ENCODE measurements around the gene LRBA. TPM values are rescaled to one million over a fixed set of nuclear protein-coding genes. Genes with fewer than 3 reads are reported as not detected.

The LRBA gene
- total RNA-seq, 6 experiments from 2014 or later: 13.6 to 17.6 (median 15.0) TPM

GRCh38 chr4:150818661-150819060, 196.4 kb downstream of the LRBA start:
- no peak for TF ChIP-seq CTCF (IDR thresholded peaks at IDR 0.05)
- Mint-ChIP-seq H3K27me3 (ENCODE audit: insufficient read depth) (no peaks in the 10 kb centered on the region), H3K9me3 (no peaks in the 10 kb centered on the region), H3K4me1 (ENCODE audit: low read depth) (peaks cover 22% of the 10 kb centered on the region), H3K4me3 (no peak overlapping the region), H3K27ac (no peak overlapping the region), H3K36me3 (ENCODE audit: low read depth) (no peaks in the 10 kb centered on the region)
- no peak for DNase-seq

- H3K27ac Mint-ChIP-seq: no peak overlapping the region
- DNase-seq: no peak
Measured at GRCh38 chr4:150817804-150818528, 197.1 kb downstream of the LRBA start.

GRCh38 chr4:150817017-150817416, 198.1 kb downstream of the LRBA start:
- TF ChIP-seq CTCF (IDR thresholded peaks at IDR 0.05): no peak
- Mint-ChIP-seq H3K4me3 (no peak overlapping the region), H3K9me3 (no peaks in the 10 kb centered on the region), H3K36me3 (ENCODE audit: low read depth) (no peaks in the 10 kb centered on the region), H3K27ac (no peak overlapping the region), H3K27me3 (ENCODE audit: insufficient read depth) (no peaks in the 10 kb centered on the region), H3K4me1 (ENCODE audit: low read depth) (peaks cover 22% of the 10 kb centered on the region)
- no peak for DNase-seq

More at GRCh38 chr4:150817804-150818528, 197.1 kb downstream of the LRBA start:
- no peaks in the 10 kb centered on the region for H3K27me3 Mint-ChIP-seq (ENCODE audit: insufficient read depth)
- no peak overlapping the region for H3K4me3 Mint-ChIP-seq
- no peak for TF ChIP-seq CTCF (IDR thresholded peaks at IDR 0.05)
- peaks cover 22% of the 10 kb centered on the region for H3K4me1 Mint-ChIP-seq (ENCODE audit: low read depth)
- no peaks in the 10 kb centered on the region for H3K9me3 Mint-ChIP-seq
- no peaks in the 10 kb centered on the region for H3K36me3 Mint-ChIP-seq (ENCODE audit: low read depth)

GRCh38 chr4:150816491-150816890, 198.6 kb downstream of the LRBA start:
- Mint-ChIP-seq H3K27ac (no peak overlapping the region), H3K9me3 (no peaks in the 10 kb centered on the region), H3K27me3 (ENCODE audit: insufficient read depth) (no peaks in the 10 kb centered on the region), H3K36me3 (ENCODE audit: low read depth) (no peaks in the 10 kb centered on the region), H3K4me3 (no peak overlapping the region), H3K4me1 (ENCODE audit: low read depth) (peaks cover 22% of the 10 kb centered on the region)
- DNase-seq: no peak
- TF ChIP-seq CTCF (IDR thresholded peaks at IDR 0.05): no peak

- H3K36me3 Mint-ChIP-seq (ENCODE audit: low read depth): no peaks in the 10 kb centered on the region
- H3K27ac Mint-ChIP-seq: no peak overlapping the region
- DNase-seq: no peak
- H3K9me3 Mint-ChIP-seq: no peaks in the 10 kb centered on the region
- TF ChIP-seq CTCF (IDR thresholded peaks at IDR 0.05): peak; percentile 53
- H3K4me1 Mint-ChIP-seq (ENCODE audit: low read depth): peaks cover 22% of the 10 kb centered on the region
- H3K27me3 Mint-ChIP-seq (ENCODE audit: insufficient read depth): no peaks in the 10 kb centered on the region
- H3K4me3 Mint-ChIP-seq: no peak overlapping the region
Measured at GRCh38 chr4:150814873-150815272, 200.2 kb downstream of the LRBA start.

All from HFFc6 (cell line).